HepG2 (cell line): ENCODE results near the gene SYNGAP1. TPM values are rescaled to one million over a fixed set of nuclear protein-coding genes. Genes with fewer than 3 reads are reported as not detected.

Source experiments
- EP300 ChIP-seq, 3 experiments: sonication (generic) in 1 of 3; formaldehyde crosslinking in 1 of 3; IDR thresholded peaks; 2 replicates each; pipeline versions ENCODE4 v1.5.1 to v1.6.1; 2011 to 2020; ENCODE audit warnings: low read depth in 2 of 3, low read length in 2 of 3, borderline replicate concordance in 1 of 3, improper control_type of control experiment in 1 of 3, mild to moderate bottlenecking in 1 of 3, missing genetic modification reagents in 1 of 3, moderate library complexity in 1 of 3
- MXD1 ChIP-seq: sonication (generic); formaldehyde crosslinking; IDR thresholded peaks from 2 replicates; pipeline ENCODE4 v1.4.0; 2020; ENCODE audit warnings: mild to moderate bottlenecking, missing genetic modification reagents
- PATZ1 ChIP-seq: sonication (generic); formaldehyde crosslinking; IDR thresholded peaks from 2 replicates; pipeline ENCODE4 v1.4.0; 2020; ENCODE audit warnings: missing genetic modification reagents
- ZBTB20 ChIP-seq: sonication (generic); formaldehyde crosslinking; IDR thresholded peaks from 2 replicates; pipeline ENCODE4 v1.8.1; 2023; ENCODE audit warnings: missing genetic modification reagents, low read depth, mild to moderate bottlenecking, borderline replicate concordance
- ZIK1 ChIP-seq: sonication (generic); formaldehyde crosslinking; IDR thresholded peaks from 2 replicates; pipeline ENCODE4 v1.5.0; 2020; ENCODE audit warnings: mild to moderate bottlenecking, low read depth, missing genetic modification reagents, borderline replicate concordance
- ZNF136 ChIP-seq: sonication (generic); formaldehyde crosslinking; IDR thresholded peaks from 2 replicates; pipeline ENCODE4 v1.8.1; 2022; ENCODE audit warnings: low read depth, mild to moderate bottlenecking, moderate library complexity, missing genetic modification reagents
- ZNF318 ChIP-seq: sonication (generic); formaldehyde crosslinking; IDR thresholded peaks from 2 replicates; pipeline ENCODE4 v1.4.0; 2020; ENCODE audit warnings: mild to moderate bottlenecking, missing genetic modification reagents
- ZNF572 ChIP-seq: sonication (generic); formaldehyde crosslinking; IDR thresholded peaks from 2 replicates; pipeline ENCODE4 v1.5.1; 2020; ENCODE audit warnings: mild to moderate bottlenecking, missing genetic modification reagents
- ZNF737 ChIP-seq: sonication (generic); formaldehyde crosslinking; IDR thresholded peaks from 2 replicates; pipeline ENCODE4 v1.5.0; 2020; ENCODE audit warnings: missing genetic modification reagents, mild to moderate bottlenecking, borderline replicate concordance
- polyA plus RNA-seq, 8 experiments: library from polyadenylated mRNA; depleted of rRNA in 3 of 8; stranded (reverse) in 7 of 8; unstranded in 1 of 8; fragments of >200 nt; fragmentation: Illumina TruSeq in 4 of 8; extraction: Trizol in 4 of 8; gene quantifications; 2 replicates each; pipeline versions ENCODE4 v1.2.1 to v1.2.3, GENCODE V29; 2011 to 2016; ENCODE audit warnings: low read depth in 4 of 8, missing spikeins in 1 of 8, mixed read lengths in 1 of 8; ENCODE audit not compliant: insufficient read depth in 1 of 8
- total RNA-seq, 5 experiments: library from RNA; depleted of rRNA; stranded (reverse); fragments of >200 nt; fragmentation: Illumina TruSeq; extraction: Trizol; gene quantifications; 2 replicates each; pipeline ENCODE4 v1.2.3, GENCODE V29; 2016; ENCODE audit warnings: low read depth in 1 of 5

The SYNGAP1 gene
- total and polyA plus RNA-seq, 2 of the 13 experiments (the other 11 are each of a cell fraction or from before 2014, with no cell fraction given) = 0.75 to 1.1 TPM

- peak; percentile 90 for TF ChIP-seq PATZ1 (CRISPR knock-in tag)
- TF ChIP-seq EP300 (IDR thresholded peaks at IDR 0.05; ENCODE audit: low read depth in 2 of 2, low read length in 2 of 2) = no peak
- TF ChIP-seq EP300 (CRISPR knock-in tag; IDR thresholded peaks at IDR 0.05; ENCODE audit: borderline replicate concordance) = no peak
- no peak for TF ChIP-seq ZNF136 (CRISPR knock-in tag)
- TF ChIP-seq ZNF737 = no peak
- TF ChIP-seq ZIK1 (CRISPR knock-in tag) = no peak
- no peak for TF ChIP-seq ZNF572 (CRISPR knock-in tag)
- no peak for TF ChIP-seq MXD1 (CRISPR knock-in tag)
- no peak for TF ChIP-seq ZBTB20 (CRISPR knock-in tag)
- TF ChIP-seq ZNF318 (CRISPR knock-in tag) = no peak
Measured at GRCh38 chr6:33410711-33411631, 8.9 kb upstream of the SYNGAP1 start, which contains the start of gene PHF1 (continued).
